ENCODE measurements around the gene PTCRA.

The PTCRA gene

DNA sequence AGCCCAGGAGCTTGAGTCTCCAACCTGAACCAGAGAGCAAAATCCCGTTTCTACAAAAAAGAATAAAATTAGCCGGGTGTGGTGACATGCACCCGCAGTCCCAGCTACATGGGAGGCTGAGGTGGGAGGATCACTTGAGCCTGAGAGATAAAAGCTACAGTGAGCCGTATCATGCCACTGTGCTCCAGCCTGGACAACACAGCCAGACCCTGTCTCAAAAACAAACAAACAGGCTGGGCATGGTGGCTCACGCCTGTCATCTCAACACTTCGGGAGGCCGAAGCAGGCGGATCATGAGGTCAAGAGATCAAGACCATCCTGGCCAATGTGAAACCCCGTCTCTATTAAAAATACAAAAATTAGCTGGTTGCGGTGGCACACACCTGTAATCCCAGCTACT, 11.4 kb upstream of the PTCRA start:
- TF ChIP-seq, protein P1, sequence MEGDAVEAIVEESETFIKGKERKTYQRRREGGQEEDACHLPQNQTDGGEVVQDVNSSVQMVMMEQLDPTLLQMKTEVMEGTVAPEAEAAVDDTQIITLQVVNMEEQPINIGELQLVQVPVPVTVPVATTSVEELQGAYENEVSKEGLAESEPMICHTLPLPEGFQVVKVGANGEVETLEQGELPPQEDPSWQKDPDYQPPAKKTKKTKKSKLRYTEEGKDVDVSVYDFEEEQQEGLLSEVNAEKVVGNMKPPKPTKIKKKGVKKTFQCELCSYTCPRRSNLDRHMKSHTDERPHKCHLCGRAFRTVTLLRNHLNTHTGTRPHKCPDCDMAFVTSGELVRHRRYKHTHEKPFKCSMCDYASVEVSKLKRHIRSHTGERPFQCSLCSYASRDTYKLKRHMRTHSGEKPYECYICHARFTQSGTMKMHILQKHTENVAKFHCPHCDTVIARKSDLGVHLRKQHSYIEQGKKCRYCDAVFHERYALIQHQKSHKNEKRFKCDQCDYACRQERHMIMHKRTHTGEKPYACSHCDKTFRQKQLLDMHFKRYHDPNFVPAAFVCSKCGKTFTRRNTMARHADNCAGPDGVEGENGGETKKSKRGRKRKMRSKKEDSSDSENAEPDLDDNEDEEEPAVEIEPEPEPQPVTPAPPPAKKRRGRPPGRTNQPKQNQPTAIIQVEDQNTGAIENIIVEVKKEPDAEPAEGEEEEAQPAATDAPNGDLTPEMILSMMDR (IDR thresholded peaks at IDR 0.05) = no peak
- Mint-ChIP-seq H3K9me3 (no peaks in the 10 kb centered on the region), H3K4me3 (no peak overlapping the region), H3K27ac (no peak overlapping the region), H3K27me3 (ENCODE audit: low read depth, poor library complexity) (peaks cover 20% of the 10 kb centered on the region), H3K4me1 (peaks cover 44% of the 10 kb centered on the region), H3K36me3 (ENCODE audit: low read depth) (no peaks in the 10 kb centered on the region)
- DNase-seq = no peak

DNA sequence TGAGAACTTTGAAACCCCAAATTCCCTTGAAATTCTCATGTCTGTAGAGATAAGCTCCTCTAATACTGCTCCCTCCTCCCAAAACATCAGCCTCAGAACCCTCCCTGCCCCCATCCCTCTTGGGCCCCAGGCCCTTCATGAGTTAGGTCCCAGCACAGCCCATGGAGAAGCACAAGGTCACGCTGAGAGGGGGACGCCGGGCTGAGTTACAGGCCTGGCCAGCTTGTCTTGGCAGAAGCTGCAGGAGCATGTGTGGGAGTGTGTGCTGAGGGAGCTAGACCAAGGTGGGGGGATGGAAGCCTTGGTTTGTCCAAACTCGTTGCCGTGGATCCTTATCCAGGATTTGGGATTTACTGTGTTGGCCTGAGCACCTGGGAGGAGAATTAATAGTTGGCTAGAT, 8.5 kb upstream of the PTCRA start:
- H3K27ac Mint-ChIP-seq = no peak overlapping the region
- H3K4me3 Mint-ChIP-seq = no peak overlapping the region
- H3K9me3 Mint-ChIP-seq = no peaks in the 10 kb centered on the region

DNA sequence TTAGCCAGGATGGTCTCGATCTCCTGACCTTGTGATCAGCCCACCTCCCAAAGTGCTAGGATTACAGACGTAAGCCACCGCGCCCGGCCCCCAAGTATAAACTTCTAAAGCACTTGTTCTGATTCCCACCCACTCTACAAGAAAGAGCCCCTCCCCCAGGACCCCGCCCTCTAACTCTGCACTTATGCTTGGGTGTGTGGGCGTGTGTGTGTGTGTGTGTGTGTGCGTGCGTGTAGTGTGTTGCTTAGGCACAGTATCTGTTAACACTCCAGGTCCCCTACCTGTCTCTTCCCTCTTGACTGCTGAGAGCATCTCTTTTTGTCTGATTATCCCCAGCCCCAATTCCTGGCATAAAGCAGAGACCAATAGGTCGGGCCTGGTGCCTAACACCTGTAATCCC, 6.0 kb upstream of the PTCRA start:
- Mint-ChIP-seq H3K36me3 (ENCODE audit: low read depth) (no peaks in the 10 kb centered on the region), H3K4me3 (no peak overlapping the region), H3K27me3 (ENCODE audit: low read depth, poor library complexity) (peaks cover 23% of the 10 kb centered on the region), H3K9me3 (no peaks in the 10 kb centered on the region), H3K4me1 (peaks cover 15% of the 10 kb centered on the region), H3K27ac (no peak overlapping the region)
- DNase-seq = no peak
- TF ChIP-seq, protein P1 (IDR thresholded peaks at IDR 0.05) = no peak

More for the DNA sequence above, 8.5 kb upstream of the PTCRA start:
- peaks cover 21% of the 10 kb centered on the region for H3K4me1 Mint-ChIP-seq
- no peak for DNase-seq
- H3K36me3 Mint-ChIP-seq (ENCODE audit: low read depth) = no peaks in the 10 kb centered on the region
- TF ChIP-seq, protein P1 (IDR thresholded peaks at IDR 0.05) = no peak
- H3K27me3 Mint-ChIP-seq (ENCODE audit: low read depth, poor library complexity) = peaks cover 23% of the 10 kb centered on the region

DNA sequence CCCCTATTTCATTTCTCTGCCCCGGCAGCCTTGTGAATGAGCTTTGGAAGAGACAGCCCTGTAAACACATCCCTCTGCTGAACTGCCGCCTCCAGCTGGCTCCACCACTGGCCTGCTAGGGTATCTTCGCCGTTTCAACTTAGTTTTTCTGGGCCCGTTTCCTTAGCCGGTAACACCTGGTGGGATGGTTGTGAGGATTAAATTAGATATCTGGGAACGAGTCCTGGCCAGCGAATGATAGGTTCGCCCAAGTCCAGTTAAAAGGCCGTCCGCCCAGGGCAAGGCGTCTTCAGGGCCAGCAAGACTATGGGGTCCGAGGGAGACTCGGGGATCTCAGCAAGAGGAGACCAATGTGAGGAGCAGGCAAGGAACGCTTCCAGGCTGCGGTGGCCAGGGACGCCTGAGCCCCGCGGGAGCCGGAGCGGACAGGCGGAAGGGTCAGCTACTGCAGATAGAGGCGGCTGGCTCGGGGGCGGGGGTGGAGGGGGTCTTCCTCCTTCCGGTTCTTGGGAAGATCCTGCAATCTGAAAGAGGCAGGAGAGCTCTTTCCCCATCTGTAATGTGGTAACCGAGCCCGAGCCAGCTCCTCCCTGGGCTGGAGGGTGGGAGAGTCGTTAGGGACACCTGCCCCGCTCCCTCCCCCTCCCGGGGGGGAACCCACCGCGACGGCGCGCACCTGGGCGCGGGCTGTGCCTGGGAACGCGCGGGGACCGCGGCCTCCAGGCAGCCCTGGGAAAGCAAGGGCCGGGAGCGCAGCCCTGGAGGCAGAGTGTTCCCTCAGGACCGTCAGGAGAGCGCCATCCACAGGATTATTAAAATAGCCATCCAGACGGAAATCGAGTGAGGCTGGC, 4.5 kb upstream of the PTCRA start:
- Mint-ChIP-seq H3K4me3 (peak overlapping the region; percentile 83), H3K27ac (peak overlapping the region; percentile 27), H3K9me3 (no peaks in the 10 kb centered on the region), H3K4me1 (peaks cover 15% of the 10 kb centered on the region), H3K36me3 (ENCODE audit: low read depth) (no peaks in the 10 kb centered on the region), H3K27me3 (ENCODE audit: low read depth, poor library complexity) (peaks cover 14% of the 10 kb centered on the region)
- TF ChIP-seq, protein P1 (IDR thresholded peaks at IDR 0.05) = no peak
- DNase-seq = peak; percentile 72

DNA sequence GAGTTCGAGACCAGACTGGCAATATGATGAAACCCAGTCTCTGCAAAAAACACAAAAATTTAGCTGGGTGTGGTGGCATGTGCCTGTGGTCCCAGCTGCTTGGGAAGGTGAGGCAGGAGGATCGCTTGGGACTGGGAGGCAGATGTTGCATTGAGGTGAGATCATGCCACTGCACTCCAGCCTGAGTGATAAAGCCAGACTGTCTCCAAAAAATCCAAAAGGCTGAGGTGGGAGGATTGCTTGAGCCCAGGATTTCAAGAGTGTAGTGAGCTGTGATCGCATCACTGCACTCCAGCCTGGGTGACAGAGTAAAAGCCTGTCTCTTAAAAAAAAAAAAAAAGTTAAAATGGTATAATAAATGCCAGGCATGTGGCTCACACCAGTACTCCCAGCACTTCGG, 1.3 kb upstream of the PTCRA start:
- no peak overlapping the region for H3K4me3 Mint-ChIP-seq
- H3K27ac Mint-ChIP-seq = no peak overlapping the region
- H3K4me1 Mint-ChIP-seq = peaks cover 5% of the 10 kb centered on the region
- no peak for DNase-seq
- TF ChIP-seq, protein P1 (IDR thresholded peaks at IDR 0.05) = no peak
- no peaks in the 10 kb centered on the region for H3K36me3 Mint-ChIP-seq (ENCODE audit: low read depth)
- H3K9me3 Mint-ChIP-seq = no peaks in the 10 kb centered on the region
- peaks cover 11% of the 10 kb centered on the region for H3K27me3 Mint-ChIP-seq (ENCODE audit: low read depth, poor library complexity)

DNA sequence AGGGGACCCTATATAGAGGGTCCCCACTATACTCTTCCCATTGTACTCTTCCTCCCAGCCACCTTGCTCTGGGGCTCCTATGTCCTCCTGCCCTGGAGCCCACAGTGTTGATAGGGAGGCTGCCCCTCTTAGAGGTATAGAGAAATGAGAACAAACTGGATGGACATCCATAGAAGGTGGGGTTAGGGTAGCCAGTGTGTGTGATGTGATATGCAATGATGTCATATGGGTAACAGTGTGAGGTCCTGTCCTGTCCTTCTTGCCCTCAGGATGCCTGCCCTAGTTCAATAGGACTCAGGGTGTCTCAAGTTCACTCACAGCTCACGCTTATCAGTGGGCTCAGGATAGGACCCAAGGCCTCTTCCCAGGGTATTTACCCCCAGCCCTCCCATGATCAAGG, 435 bp downstream of the PTCRA start:
- no peak overlapping the region for H3K27ac Mint-ChIP-seq
- peaks cover 11% of the 10 kb centered on the region for H3K27me3 Mint-ChIP-seq (ENCODE audit: low read depth, poor library complexity)
- peaks cover 1% of the 10 kb centered on the region for H3K4me1 Mint-ChIP-seq
- no peak overlapping the region for H3K4me3 Mint-ChIP-seq
- H3K36me3 Mint-ChIP-seq (ENCODE audit: low read depth) = no peaks in the 10 kb centered on the region
- H3K9me3 Mint-ChIP-seq = no peaks in the 10 kb centered on the region
- no peak for DNase-seq
- TF ChIP-seq, protein P1 (IDR thresholded peaks at IDR 0.05) = no peak
